ENCODE results near the gene MCCD1.

Gene MCCD1

DNA sequence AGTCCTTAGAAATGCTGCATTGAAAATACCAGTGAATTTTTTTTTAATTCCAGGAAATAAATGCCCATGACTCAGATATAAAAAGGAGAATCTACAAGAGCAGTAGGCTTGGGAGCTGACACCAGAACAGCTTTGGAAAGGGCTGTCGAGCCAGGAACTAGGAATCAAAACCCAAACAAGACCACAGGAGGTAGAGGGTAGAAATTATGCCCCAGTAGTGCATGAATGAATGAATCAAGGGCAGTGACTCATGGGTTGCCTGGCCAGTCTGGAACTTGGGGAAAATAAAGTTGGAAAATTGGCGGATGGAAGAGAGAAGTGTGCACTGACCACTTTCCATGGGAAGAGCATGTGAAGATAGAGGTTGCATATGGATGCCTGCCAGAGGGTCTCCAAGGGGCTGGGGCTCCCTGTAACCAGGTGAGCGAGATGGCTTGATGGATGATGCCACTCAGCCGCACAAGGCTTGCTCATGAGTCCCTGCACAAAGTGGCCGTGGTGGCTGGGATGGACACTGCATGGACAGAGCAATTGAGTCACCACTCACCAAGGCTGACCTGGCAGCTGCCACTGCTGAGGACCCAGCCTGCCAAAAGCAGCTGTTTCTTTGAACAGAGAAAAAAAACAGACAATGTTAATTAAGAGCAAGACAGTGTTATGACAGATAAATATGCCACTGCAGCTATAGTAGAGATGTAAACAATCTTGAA is 15.2 kb upstream of the MCCD1 start:
- DNase-seq (ENCODE audit: low spot score) = no peak

DNA sequence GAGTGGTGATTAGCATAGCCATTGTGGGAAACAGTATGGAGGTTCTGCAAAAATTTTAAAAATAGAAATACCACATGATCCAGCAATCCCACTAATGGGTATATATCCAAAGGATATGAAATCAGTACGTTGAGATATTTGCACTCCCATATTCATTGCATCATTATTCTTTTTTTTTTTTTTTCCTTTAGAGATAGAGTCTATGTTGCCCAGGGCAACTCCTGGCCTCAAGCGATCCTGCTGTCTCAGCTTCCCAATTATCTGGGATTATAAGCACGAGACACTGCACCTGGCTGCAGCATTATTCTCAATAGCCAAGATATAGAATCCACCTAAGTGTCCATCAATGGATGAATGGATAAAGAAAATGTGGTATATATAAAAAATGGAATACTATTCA is 6.9 kb upstream of the MCCD1 start:
- no peak for DNase-seq (ENCODE audit: low spot score)

GRCh38 chr6:31525553-31525931 is 3.2 kb upstream of the MCCD1 start:
- no peak for DNase-seq (ENCODE audit: low spot score)

DNA sequence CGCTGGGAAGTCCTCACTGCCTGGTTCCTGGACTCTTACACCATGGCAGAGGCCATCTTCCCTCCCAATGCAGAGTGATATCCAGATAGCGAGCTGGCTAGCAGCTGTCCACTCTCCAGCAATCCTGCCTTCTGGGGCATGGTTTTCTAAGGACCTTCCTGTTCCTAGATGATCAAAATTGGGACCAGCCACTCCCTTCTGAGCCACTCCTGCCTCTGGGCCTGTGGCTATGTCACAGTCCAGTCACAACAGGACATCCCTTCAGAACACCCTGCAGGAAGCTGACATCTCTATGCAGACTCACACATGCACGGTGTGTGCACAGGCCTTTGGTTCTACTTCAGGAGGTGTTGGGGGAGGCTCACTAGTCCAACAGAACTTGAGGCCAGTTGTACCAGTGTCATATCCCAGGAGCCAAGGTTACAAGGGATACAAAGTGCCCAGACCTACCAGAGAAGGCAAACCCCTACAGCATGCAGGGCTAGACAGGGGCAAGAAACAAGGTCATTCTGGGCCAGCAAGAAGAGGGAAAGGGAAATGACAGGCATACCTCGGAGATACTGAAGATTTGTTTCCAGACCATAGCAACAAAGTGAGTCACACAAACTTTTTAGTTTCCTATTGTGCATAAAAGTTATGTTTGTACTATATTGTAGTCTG is 2.7 kb upstream of the MCCD1 start:
- DNase-seq (ENCODE audit: low spot score) = peak; percentile 83

- DNase-seq (ENCODE audit: low spot score) = no peak
These were observed 420 bp upstream of the MCCD1 start for GRCh38 chr6:31528307-31528777.

- DNase-seq (ENCODE audit: low spot score) = no peak
These were observed 778 bp downstream of the MCCD1 start for GRCh38 chr6:31529329-31530150.

GRCh38 chr6:31530659-31531058 is 1.9 kb downstream of the MCCD1 start:
- no peak for DNase-seq (ENCODE audit: low spot score)

DNA sequence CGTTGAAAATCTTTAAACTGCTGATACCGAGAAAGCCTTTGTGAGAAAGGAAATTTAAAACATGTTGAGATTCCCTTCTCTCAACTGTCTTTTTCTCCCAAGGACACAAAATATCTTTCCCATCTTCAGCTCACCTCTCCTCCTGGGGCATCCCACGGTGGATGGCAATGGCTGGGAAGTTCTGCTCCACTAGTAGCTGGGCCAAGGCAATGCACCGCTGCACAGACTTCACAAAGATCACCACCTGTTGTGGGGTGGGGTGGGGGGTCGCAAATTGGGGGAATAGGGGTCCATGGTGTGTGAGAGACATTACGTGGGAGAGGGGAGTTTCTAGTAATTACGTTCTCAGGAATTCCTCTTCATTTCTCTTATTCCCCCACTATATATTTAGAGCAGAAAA is 2.4 kb downstream of the MCCD1 start:
- DNase-seq (ENCODE audit: low spot score) = no peak

GRCh38 chr6:31531771-31532643 is 3.2 kb downstream of the MCCD1 start:
- DNase-seq (ENCODE audit: low spot score) = no peak

DNA sequence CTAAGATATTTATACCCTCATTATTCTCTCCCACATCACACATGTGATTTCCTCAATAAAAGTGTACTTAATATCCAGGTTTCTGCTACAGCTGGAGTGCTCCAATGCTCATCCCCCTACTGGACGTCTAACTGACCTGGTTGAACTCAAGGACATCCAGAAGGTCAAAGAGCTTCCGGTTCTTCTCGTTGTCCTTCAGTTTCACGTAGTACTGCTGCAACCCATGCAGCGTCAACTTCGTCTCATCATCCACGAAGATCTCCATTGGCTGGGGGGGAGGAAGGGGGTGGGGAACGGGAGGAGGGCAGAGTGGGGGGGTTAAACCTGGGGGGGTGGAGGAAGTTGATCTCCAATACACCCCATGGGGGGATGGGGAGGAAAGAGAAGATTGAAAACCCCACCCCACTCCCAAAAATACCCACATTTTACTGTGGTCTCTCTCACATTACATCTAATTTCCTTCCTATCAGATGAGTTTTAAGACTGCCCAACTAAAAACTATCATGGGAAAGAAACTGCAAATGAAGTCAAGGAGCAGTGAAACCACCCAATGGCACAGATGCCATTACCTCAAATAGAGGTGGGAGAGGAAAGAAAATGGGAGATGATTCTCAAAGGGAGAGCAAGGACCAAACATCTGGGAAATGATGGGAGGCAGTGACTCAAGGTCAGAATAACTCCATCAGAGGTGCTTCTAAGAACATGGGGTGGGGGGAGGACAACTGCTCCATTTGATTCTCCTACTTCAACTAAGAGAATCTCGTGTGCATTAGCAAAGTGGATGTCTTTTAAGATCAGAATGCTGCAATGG is 4.1 kb downstream of the MCCD1 start:
- DNase-seq (ENCODE audit: low spot score) = no peak

DNA sequence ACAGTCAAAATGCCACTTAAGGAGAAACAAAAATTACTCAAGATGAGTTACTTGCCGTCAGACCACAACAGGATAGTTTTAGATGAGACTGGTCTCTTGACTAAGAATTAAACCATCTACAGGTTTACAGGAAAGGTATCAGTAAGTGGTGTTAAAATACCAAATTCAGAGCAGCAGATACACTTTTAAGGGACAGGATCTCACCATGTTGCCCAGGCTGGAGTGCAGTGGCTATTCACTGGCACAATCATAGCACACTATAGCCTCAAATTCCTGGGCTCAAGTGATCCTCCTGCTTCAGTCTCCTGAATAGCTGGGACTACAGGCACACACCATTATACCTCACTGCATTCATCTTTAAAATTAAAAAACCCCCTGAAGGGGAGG is 4.7 kb downstream of the MCCD1 start:
- DNase-seq (ENCODE audit: low spot score) = no peak

DNA sequence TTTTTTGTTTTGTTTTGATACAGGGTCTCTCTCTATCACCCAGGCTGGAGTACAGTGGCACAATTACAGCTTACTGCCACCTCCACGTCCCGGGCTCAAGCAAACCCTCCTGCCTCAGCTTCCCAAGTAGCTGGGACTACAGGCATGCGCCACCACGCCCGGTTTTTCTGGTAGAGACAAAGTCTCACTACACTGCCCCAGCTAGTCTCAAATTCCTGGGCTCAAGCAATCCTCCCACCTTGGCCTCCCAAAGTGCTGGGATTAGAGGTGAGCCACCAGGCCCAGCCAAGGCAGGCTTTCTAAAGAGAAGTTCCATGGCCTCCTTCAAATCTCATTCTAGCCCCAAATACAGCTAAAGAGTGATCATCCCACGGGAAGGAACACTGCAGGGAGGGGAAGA is 5.2 kb downstream of the MCCD1 start:
- no peak for DNase-seq (ENCODE audit: low spot score)

- no peak for DNase-seq (ENCODE audit: low spot score)
These were observed 5.8 kb downstream of the MCCD1 start for GRCh38 chr6:31534521-31535040.

DNA sequence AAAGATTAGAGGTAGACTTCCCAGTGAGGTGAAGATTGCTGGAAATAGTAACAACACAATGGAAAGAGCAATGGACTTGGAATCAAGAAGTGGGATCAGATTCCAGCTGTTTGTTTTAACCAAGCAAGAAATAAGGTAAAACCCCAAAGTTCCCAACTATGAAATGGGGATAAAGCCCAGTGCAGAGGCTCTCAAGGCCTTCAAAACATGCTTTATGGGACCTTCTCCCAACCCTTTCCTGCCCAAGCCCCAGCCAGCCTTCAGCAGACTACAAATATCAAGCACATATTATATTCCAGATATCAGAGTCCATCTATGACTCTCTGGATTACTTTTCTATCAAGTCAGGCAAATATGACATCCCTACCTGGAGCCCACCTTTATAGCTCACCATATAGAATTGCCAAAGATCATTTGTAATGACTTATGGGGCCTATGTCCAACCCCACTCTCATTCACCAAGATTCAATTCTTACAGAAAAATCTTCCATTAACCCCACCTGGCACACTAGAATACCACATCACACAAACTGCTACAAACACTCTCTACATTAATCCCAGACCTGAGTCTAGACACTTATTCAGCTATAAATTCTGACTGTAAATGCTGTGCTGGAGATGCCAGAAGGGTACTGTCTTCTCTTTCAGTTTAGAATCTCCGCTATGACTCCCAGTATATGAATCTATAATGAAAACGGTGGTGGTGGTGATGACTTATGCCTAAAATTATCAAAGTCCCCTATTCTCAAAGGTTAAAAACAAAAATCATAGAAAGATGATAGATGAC is 7.0 kb downstream of the MCCD1 start:
- no peak for DNase-seq (ENCODE audit: low spot score)

DNA sequence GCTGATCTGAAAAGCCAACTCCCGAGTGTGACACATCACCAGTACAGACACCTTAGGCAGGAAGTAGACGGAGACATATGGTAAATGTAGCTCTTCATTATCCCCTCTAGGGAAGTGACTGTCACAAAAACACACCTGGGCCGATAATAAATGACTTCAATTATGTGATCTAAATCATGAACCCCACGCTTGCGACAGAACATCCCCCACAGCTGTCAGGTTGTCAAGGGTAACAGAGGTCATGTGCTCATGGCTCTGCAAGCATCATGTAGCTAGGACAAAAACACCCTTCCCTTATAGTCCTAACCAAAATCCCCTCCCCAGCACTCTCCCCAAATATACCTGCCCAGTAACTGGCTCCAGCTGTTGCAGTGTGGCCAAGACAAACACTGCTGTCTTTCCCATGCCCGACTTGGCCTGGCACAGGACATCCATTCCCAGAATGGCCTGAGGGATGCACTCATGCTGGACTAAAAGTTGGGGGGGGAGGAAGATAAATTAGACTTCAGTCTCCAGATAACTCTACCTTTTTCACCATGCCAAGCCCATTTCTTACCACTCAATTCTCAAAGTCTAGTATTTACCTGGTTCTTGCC is 10.1 kb downstream of the MCCD1 start:
- no peak for DNase-seq (ENCODE audit: low spot score)

- DNase-seq (ENCODE audit: low spot score) = no peak
These were observed 11.9 kb downstream of the MCCD1 start for GRCh38 chr6:31540640-31541039.

- DNase-seq (ENCODE audit: low spot score) = no peak
These were observed 12.4 kb downstream of the MCCD1 start for GRCh38 chr6:31541059-31541657.

DNA sequence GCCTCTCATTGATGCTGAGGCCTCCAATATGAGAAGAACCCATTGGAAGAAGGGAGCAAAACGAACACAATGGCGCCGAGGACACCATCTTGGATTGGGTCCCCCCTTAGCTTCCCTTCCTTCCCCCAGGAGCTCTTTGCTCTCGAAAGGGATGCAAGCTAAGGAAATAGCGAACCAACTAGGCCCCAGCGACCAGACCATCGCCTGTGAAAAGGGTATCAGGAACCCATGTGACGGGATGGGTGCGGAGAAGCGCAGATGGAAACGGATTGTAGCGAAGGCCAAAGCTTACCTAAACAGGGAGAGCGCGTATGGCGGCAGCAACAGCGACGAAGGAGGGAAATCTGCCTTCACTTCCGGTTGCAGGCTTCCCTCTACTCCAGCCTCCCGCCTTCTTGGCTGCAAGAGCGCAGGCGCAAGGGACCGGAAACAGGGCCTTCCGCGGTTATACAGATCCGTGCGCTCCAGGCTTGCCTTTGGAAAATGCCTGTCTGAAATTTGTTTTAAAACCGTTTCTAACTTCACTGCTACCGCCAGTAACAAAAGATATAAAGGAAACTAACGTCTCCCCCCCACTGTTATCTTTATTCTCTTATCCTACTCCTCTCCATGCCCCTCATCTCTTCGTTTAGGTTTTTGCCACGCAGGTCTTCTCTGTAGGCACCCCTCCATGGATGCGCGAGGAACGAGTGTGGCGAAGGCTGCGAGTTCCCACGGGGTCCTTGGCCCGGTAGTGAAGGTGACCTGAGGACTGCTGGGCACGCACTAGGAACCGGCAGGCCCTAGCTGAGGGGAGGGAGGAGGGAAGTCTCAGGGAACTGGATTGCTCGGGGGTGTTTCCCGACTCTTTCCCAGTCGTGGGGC is 13.1 kb downstream of the MCCD1 start, which contains the start of gene DDX39B:
TSS of gene DDX39B (minus strand) at position 346 of the 864 bp plus-strand sequence. CDS start 1,471 bp downstream, outside the sequence.
- peak; percentile 91 for DNase-seq (ENCODE audit: low spot score)

Measured in kidney capillary endothelial cell (primary cell).